ENCODE results near the gene BCORL1.

The BCORL1 gene, protein sequence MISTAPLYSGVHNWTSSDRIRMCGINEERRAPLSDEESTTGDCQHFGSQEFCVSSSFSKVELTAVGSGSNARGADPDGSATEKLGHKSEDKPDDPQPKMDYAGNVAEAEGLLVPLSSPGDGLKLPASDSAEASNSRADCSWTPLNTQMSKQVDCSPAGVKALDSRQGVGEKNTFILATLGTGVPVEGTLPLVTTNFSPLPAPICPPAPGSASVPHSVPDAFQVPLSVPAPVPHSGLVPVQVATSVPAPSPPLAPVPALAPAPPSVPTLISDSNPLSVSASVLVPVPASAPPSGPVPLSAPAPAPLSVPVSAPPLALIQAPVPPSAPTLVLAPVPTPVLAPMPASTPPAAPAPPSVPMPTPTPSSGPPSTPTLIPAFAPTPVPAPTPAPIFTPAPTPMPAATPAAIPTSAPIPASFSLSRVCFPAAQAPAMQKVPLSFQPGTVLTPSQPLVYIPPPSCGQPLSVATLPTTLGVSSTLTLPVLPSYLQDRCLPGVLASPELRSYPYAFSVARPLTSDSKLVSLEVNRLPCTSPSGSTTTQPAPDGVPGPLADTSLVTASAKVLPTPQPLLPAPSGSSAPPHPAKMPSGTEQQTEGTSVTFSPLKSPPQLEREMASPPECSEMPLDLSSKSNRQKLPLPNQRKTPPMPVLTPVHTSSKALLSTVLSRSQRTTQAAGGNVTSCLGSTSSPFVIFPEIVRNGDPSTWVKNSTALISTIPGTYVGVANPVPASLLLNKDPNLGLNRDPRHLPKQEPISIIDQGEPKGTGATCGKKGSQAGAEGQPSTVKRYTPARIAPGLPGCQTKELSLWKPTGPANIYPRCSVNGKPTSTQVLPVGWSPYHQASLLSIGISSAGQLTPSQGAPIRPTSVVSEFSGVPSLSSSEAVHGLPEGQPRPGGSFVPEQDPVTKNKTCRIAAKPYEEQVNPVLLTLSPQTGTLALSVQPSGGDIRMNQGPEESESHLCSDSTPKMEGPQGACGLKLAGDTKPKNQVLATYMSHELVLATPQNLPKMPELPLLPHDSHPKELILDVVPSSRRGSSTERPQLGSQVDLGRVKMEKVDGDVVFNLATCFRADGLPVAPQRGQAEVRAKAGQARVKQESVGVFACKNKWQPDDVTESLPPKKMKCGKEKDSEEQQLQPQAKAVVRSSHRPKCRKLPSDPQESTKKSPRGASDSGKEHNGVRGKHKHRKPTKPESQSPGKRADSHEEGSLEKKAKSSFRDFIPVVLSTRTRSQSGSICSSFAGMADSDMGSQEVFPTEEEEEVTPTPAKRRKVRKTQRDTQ (N-terminal part only)

DNA sequence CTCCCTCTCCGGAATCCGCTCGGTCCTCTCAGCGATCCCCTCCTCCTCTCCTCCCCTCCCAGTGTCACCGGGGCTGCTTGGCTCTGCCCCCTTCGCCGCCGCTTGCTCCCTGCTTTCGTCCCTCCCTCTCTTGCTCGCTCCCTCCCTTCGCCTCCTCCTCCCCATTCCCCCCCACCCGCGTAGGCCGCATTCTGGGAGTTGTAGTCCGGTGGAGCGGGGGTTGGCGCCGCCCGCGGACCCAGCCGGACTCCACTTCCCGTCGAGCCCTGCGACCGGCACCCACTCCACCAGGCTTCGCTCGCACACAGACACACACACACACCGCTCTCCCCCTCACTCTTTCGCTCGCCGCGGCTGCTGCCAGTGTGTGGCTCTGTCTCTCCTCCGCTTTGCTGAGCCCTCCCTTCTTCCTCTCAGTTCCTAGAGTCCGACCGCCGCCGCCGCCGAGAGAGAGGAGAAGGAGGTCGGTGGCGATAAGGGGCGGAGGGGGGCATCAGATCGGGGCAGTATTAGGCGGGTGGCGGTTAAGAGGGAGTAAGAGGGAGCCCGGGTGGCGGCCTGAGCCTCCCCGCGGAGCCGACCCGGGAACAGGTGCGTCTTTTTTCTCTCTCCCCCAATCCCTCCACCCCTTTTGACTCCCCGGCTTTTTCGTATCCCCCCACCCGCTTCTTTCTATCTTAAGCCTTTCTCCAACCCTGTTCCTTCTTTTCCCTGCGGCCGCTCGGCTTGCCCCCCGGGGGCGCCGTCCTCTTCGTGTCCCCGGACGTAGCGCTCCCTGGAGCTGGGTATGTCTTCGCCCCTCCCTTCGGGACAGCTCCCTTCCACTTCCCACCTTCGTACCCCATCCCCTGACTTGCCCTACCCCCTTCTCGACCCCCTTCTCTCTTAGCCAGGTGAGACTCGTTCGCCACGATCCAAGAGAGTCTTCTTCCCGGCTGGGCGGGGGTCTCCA is at the start of gene BCORL1:
Gene BCORL1, plus strand, starts transcription at position 336 of the 952 bp plus-strand sequence. CDS start 22,597 bp downstream, outside the sequence.
- DNase-seq (ENCODE audit: low spot score) = peak; percentile 95

DNA sequence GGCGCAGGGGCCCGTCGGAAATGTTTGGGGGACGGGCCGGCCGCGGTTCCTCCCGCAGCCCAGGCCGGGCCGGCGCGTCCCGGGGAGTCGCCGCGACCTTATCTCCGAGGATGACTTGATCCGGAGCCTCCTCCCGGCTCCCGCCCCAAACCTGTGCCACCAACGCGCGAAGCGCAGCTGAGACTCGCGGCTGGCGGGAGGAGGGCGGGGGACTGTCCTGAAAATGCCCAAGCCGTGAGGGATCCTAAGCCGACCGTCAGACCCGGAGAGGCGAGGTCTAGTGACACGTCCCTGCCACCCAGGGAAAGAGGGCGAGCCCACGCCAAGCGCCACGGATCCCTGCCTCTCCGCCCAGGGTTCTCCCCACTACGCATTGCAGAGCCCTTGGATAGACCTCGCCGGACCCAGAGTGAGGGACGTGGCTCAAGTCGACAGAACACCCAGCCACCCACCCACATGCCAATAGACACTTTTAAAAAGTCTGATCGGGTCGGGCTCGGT is 49.6 kb upstream of the BCORL1 start:
- DNase-seq (ENCODE audit: low spot score) = no peak

DNA sequence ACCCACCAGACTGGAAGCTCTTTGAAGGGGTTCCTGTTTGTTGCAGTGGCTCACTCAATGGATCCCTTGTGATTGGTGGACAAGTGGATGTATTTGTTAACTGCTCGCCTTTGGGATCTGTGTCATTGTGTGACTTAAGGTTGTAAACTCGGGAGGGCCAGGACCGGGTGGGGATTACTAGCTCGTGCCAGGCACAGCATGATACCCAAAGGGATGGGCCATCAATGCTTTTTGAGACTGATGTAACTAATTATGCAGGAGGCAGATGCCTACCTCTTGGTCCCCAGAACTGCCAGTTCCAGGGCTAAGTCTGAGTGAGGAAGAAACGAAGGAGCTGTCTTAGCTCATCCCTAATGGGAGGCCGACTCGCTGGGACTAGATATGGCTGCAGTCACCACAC is 48.7 kb upstream of the BCORL1 start:
- DNase-seq (ENCODE audit: low spot score) = no peak

DNA sequence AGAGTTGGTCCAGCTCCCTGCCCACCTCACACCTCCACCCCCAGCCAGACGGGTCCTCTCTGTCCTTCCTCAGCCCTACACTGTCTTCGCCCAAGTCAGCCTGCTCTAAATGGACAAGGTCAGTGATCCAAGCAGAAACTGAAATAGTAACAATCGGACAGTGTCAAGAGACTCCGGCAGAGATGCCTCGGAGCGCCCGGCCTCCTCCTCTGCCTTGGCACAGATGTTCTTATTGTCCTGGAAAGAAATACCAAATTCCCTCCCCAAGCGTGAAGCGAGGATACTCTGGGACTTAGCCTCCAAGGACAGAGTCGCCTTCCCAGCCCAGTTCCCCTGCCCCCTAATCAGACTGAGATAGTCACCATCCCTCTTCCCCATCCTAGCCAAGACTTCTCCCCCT is 48.0 kb upstream of the BCORL1 start:
- DNase-seq (ENCODE audit: low spot score) = no peak

DNA sequence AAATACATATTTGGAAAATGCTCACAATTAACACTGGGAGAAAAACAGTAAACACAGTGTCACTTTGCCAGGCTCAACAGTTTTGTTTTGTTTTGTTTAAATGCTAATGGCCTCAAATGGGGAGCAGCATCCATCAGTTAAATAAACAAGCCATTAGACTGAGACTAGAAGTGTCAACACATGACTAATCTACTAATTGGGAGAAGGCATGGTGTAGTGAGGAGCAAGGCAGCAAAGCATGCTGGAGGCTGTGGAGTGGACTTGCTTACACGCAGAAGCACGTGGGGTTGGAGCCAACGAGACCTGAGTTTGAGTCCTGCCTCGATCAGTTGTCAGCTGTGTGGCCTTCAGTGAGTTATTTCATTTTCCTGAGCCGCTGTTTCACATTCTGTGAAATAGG is 47.5 kb upstream of the BCORL1 start:
- DNase-seq (ENCODE audit: low spot score) = no peak

DNA sequence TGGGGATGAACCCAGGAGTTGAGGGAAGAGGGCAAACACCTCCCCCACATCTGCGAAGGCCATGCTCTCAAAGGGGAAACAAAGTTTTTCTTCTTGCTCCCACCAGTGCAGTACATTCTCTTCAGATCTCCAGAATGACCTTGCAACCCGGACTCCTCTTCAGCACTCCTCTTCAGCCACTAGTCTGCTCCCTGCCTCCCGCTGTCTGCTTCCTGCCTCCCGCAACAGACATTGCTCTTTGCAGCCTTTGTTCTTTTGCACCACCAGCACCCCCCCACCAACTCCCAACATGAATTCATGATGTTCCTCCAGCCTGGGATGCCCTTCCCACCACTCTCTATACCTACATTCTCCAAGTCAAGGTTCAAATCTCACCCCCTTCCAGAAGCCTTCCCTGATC is 44.4 kb upstream of the BCORL1 start:
- no peak for DNase-seq (ENCODE audit: low spot score)

DNA sequence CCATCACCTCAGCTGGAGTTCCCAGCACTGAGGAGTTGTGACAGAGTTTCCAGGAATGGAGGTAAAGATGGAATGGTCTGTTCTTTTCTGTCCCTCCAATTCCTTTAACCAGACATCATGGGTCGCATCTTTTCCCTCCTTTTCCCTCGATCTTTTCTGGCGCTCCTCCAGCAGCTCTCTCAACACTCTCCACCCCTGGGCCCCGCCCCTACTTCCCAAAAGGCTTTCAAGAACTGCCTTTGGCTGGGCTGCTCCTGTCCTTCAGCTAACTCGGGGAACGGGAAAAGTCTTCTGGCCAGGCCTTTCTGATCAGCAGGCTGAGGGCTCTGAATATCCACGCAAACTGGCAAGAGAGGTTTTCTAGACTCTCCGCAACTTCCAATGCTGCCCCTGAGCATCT is 42.4 kb upstream of the BCORL1 start:
- DNase-seq (ENCODE audit: low spot score) = no peak

DNA sequence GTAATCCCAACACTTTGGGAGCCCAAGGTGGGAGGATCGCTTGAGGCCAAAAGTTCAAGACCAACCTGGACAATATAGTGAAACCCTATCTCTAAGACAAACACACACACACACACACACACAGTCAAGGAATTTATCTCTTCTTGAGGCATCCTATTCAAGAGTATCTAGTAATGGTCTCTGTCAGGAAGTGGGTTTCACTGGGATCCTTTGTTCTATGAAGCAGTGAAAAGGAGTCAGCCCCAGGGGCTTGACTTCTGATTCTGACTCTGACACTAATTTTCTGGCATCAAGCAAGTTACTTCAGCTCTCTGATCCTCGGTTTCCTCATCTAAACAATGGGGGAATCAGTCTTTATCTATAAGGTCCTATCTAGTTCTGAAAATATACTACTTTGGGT is 41.7 kb upstream of the BCORL1 start:
- no peak for DNase-seq (ENCODE audit: low spot score)

DNA sequence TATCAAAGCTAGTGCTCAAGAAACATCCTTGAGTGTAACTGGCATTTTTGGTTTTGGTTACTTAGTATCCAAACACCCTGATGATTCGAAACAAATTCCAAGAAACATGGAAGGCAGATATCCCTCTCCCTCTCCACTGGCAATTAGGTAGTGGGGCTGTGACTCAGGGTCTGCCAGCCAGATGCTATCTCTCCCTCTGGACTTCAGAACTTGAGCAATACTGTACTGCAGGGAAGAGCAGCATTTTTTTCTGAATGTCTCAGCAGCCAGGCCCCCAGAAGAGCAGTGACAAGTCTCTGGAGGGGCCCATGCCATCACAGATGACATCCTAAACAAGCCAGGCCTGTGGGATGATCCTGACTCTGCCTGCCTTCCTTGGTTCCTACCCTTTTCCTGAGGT is 37.3 kb upstream of the BCORL1 start:
- DNase-seq (ENCODE audit: low spot score) = no peak

DNA sequence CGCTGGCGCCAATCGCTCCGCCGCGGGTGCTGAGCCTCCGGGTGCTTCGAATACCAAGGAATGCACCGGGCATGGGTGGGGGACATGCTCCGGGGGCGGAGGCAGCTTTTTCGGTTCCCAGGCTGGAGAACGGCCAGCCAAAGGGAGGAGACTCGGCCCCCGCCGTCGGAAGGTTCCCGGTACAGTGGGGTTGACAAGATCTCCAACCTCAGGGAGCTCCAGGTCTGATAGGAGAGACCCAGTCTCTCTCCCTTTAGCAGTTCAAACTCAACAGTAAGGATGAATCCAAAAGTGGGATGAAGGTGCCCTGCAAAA is 29.1 kb upstream of the BCORL1 start:
- no peak for DNase-seq (ENCODE audit: low spot score)

DNA sequence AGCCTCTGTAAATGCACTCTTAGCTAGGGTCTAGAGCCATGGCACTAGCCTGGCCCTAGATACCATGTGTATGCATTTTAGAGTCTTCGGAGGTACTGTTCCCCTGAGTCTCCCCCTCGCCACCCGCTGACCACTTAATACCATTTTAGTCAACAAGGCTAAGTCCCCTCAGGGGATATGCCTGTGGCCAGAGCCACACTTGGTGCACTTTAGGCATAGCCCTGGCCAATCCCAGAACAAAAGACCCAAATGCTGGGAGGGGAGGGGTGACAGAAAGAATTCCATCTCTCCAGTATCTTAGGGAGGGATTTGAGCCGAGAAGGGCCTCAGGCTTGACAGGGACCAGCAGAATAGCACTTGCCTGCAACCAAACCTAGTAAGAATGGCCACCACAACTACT is 28.6 kb upstream of the BCORL1 start:
- no peak for DNase-seq (ENCODE audit: low spot score)

DNA sequence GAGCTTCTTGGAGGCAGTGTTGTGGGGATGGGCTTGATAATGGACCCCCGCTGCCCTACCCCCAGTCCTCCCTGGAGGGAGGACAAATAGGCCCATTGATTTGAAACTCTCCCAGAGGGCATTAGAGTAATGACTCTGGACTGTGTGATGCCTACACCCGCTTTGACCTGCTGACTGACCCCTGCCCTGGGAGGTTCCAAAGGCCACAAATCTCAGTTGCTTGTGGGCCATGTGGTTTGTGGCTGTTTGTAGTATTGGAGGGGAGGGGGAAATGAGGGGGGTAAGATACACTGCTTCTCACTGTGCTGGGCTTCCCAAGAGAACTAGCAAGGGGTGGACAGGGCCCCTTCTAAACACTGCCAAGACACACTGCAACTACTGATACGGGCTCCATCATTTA is 27.6 kb upstream of the BCORL1 start:
- DNase-seq (ENCODE audit: low spot score) = no peak

DNA sequence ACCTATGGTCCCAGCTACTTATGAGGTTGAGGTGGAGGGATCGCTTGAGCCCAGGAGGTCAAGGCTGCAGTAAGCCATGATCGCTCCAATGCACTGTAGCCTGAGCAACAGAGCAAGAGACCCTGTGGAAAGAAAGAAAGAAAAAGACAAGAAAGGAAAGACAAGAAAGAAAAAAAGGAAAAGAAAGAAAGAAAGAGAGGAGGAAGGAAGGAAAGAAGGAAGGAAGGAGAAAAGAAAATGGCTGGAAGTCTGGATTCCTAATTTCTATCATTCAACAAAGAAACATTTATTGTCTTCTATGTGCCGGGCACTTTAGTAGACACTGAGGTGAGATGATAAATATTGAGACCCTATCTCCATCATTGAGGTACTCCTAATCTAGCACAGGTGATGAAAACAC is 26.8 kb upstream of the BCORL1 start:
- DNase-seq (ENCODE audit: low spot score) = no peak

DNA sequence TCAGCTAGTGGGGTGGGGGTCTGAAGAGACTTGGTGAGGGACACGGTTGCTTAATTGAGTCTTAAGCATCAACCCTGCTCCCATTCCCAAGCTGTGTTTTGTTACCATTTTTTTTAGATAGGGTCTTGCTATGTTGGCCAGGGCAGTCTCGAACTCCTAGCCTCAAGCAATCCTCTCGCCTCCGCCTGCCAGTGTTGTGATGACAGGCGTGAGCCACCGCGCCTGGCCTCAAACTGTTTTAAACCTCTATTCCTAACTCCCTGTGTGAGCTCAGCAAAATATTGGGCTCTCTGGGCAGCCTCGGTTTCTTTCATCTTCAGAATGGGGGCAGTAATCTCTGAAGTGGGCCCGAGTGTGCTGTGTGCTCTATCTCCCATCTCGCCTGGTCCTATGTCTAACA is 26.3 kb upstream of the BCORL1 start:
- DNase-seq (ENCODE audit: low spot score) = no peak

DNA sequence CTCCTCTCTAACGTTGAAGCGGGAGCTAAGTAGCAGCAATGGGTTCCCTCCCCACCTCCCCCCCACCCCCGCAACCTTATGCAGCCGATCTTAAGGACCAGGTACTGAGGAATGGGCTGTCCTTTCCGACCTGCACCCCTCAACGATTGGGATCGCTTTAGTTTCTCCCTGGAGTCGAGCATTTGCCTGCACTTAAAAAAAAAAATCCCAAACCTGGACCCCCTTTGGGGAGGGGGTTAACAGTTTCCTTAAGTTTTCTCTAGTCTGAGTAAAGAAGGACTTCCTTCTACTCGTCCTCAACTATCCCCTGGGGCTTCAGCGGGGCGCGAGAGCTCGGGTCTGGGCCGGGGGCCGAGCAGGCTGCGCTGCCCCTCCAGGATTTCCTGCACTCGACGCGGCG is 25.7 kb upstream of the BCORL1 start:
- no peak for DNase-seq (ENCODE audit: low spot score)

DNA sequence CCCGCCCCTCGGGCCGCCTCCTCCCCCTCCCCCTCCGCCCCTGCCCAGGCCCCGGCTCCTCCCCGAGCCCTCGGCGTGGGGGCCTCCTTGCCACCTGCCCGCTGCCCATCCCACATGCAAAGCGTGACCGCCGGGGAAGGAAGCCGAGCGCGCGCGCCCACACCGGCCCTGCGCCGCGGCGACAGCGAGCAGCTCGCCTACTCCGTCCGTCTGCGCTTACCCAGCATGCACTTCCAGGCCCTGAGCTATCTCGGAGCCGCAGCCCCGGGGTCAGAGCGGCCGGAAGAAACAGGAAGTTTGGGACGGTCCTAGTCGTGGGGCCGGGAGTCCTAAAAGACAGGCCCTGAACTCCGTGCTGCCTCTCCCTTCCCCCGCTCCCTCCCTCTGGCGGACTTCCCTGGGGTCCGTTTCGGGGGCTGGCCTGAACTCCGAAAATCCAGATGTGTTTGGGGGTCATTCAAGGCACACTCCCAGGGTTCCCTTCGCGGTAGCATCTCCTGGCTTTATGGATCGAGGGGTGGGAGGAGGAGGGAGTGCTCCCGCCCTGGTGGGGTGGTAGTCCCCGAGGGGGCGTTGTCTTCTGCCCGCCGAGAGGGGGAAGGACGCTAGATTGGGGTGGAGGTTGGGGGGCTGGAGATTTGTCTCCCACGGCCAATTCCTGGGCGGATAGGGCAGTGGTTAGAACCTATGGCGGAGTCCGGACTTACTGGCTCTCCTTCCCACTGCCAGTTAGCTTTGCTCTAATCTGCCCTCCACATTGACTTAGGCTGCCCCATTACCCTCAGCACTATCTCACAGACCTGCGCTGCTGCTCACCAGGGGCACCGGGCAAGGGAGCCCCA is 25.0 kb upstream of the BCORL1 start:
- peak; percentile 87 for DNase-seq (ENCODE audit: low spot score)

DNA sequence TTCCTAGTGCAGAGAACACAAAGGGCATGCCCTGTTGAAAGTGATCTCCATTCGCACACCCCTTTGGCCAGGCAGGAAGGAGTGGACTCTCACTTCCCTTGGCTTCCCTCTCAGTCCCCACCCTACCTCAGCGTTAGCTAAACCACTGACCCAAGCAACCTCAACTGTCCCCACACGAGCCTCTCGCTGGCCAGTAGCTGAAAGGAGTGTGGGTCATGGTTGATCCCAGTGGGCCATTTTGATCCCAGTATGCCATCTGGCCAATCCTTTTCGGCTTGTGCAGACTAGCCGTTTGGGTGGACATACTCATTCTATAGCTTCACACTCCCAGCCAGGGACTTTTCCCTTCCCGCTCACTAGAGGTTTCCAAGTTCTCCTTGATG is 24.4 kb upstream of the BCORL1 start:
- no peak for DNase-seq (ENCODE audit: low spot score)

DNA sequence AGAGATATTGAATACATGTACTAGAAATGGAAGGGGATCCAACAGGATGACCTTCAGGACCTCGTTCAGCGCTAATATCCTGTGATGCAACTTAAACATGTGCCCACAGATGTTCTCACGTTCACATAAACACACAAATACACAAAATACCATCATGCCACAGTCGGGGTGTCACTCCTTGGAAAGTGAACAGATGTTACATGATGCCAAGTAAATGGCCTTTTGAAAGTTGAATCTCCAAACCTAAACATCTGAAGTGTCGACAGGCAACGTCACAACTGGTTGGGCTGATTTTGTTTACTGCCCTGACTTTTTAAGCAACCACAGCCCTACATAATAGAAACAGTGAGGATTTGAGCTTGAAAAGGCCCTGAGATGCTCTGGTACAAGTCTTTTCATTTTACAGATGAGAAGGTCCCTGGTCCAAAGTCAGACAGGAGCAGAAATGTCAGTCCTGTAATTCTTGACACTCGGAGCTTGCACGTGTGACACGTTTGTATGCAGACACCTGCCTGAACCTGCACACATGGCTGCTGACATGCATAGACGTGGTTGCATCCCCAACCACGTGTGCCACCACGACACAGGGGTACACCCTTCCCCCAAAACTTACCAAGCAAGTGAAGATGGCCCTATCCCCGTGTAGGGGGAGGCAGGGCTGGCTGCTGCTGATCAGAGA is 23.5 kb upstream of the BCORL1 start:
- DNase-seq (ENCODE audit: low spot score) = no peak

DNA sequence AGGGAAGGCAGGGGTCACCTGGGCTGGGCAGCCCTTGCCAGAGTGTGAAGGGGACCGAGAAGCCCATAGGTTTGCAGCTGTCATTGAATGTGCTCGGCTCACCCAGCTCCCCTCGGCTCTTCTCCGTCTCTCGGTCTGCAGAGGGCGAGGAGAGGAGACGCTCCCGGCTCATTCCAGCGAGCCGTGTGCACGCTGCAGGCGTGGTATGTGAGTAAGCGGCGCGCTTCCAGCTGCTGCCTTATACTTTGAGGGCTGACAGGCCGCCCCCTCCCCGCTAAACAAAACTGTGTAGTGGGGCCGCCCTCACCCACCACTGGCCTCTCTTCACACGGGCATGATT is 23.0 kb upstream of the BCORL1 start:
- DNase-seq (ENCODE audit: low spot score) = no peak

Measured in HuH-7 (cell line).